DOHH2 (cell line): ENCODE data around the gene PRR32.

Experiments
- H3F3A ChIP-seq: fragments of 200-600 bp; sonication (generic), shearing (Covaris generic); 2 replicates; pipeline ENCODE4 v1.6.0; 2016; ENCODE audit warnings: antibody characterized with exemption, mild to moderate bottlenecking; ENCODE audit not compliant: control insufficient read depth, insufficient read depth
- H3K27ac ChIP-seq: fragments of 200-600 bp; sonication (generic); 2 replicates; pipeline ENCODE4 v1.5.1; 2014; ENCODE audit warnings: low read depth, mild to moderate bottlenecking, low read length, moderate library complexity
- H3K27me3 ChIP-seq: fragments of 200-600 bp; sonication (generic); 2 replicates; pipeline ENCODE4 v1.6.1; 2014; ENCODE audit warnings: mild to moderate bottlenecking, low read length, mixed read lengths; ENCODE audit not compliant: control insufficient read depth
- H3K36me3 ChIP-seq: fragments of 200-600 bp; sonication (generic); 2 replicates; pipeline ENCODE4 v1.6.1; 2014; ENCODE audit warnings: mild to moderate bottlenecking, low read length, moderate library complexity, mixed read lengths; ENCODE audit not compliant: control insufficient read depth
- H3K4me1 ChIP-seq: fragments of 200-600 bp; sonication (generic); 2 replicates; pipeline ENCODE4 v1.6.1; 2014; ENCODE audit warnings: mild to moderate bottlenecking, low read length, mixed read lengths; ENCODE audit not compliant: control insufficient read depth
- H3K4me2 ChIP-seq: fragments of 200-600 bp; sonication (generic); 2 replicates; pipeline ENCODE4 v1.6.0; 2014; ENCODE audit warnings: mild to moderate bottlenecking, low read length, moderate library complexity
- H3K4me3 ChIP-seq: fragments of 200-600 bp; sonication (generic); 2 replicates; pipeline ENCODE4 v1.5.1; 2014; ENCODE audit warnings: mild to moderate bottlenecking, low read length, mixed read lengths
- H3K79me2 ChIP-seq: fragments of 200-600 bp; sonication (generic); 2 replicates; pipeline ENCODE4 v1.6.1; 2014; ENCODE audit warnings: mild to moderate bottlenecking, low read length, mixed read lengths; ENCODE audit not compliant: control insufficient read depth
- H3K9me2 ChIP-seq: fragments of 200-600 bp; sonication (generic); replicated peaks from 2 replicates; pipeline ENCODE4 v1.6.1; 2014; ENCODE audit warnings: mild to moderate bottlenecking, low read length, mixed read lengths; ENCODE audit not compliant: control insufficient read depth
- H3K9me3 ChIP-seq: fragments of 200-600 bp; sonication (generic); 2 replicates; pipeline ENCODE4 v1.6.1; 2014; ENCODE audit warnings: antibody characterized with exemption, low read length, mixed read lengths; ENCODE audit not compliant: control insufficient read depth, insufficient read depth
- H4K20me1 ChIP-seq: fragments of 200-600 bp; sonication (generic); 2 replicates; pipeline ENCODE4 v1.6.0; 2014; ENCODE audit warnings: low read depth, mild to moderate bottlenecking, antibody characterized with exemption, low read length, moderate library complexity; ENCODE audit not compliant: control insufficient read depth, insufficient read depth
- EZH2phosphoT487 ChIP-seq: fragments of 200-600 bp; sonication (generic); IDR thresholded peaks from 2 replicates; pipeline ENCODE4 v1.6.1; 2017; ENCODE audit warnings: borderline replicate concordance, mild to moderate bottlenecking, antibody characterized with exemption, low read length, moderate library complexity, mixed read lengths
- TF ChIP-seq, protein P1 (sequence below): fragments of 200-600 bp; sonication (generic); IDR thresholded peaks from one replicate; pipeline ENCODE4 v1.5.1; 2014; ENCODE audit warnings: antibody characterized with exemption, mild to moderate bottlenecking, low read depth, low read length; ENCODE audit not compliant: poor library complexity, severe bottlenecking

PRR32 gene

DNA sequence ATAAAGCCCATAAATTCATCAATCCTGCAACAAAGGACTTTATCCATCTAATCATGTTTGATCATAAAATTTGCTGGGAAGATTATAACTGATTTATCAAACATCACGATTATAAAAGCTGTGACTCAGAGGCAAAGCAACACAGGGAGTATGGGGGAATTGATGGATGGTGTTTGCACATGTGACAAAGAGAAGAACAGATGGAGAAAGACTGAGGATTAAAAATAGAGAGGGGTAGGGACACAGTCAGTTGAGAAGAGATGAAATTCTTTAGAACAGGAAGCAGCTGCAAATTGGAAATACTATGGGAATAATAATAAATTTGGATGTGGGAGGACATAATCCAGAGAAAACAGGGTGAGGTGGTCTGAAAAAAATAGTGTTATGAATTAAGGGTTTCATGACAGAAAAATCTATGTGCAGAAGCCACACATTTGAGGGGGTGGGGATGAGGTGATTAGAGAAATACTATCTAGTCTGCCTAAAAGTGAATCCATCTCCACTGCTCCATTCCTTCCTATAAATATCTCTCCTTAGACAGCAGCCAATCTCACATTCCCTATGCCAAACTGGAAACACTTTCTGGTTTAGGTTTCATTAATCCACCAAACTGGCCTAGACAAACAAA is 6.2 kb downstream of the PRR32 start:
- Histone ChIP-seq H3K79me2 (no peaks in the 10 kb centered on the region), H3F3A (no peaks in the 10 kb centered on the region), H3K9me2 (no peaks in the 10 kb centered on the region), H3K4me3 (no peak overlapping the region), H3K36me3 (no peaks in the 10 kb centered on the region), H3K9me3 (no peaks in the 10 kb centered on the region), H4K20me1 (no peaks in the 10 kb centered on the region), H3K4me2 (no peak overlapping the region), H3K27me3 (no peaks in the 10 kb centered on the region), H3K27ac (no peak overlapping the region), H3K4me1 (no peaks in the 10 kb centered on the region)
- TF ChIP-seq EZH2phosphoT487: no peak
- TF ChIP-seq, protein P1, sequence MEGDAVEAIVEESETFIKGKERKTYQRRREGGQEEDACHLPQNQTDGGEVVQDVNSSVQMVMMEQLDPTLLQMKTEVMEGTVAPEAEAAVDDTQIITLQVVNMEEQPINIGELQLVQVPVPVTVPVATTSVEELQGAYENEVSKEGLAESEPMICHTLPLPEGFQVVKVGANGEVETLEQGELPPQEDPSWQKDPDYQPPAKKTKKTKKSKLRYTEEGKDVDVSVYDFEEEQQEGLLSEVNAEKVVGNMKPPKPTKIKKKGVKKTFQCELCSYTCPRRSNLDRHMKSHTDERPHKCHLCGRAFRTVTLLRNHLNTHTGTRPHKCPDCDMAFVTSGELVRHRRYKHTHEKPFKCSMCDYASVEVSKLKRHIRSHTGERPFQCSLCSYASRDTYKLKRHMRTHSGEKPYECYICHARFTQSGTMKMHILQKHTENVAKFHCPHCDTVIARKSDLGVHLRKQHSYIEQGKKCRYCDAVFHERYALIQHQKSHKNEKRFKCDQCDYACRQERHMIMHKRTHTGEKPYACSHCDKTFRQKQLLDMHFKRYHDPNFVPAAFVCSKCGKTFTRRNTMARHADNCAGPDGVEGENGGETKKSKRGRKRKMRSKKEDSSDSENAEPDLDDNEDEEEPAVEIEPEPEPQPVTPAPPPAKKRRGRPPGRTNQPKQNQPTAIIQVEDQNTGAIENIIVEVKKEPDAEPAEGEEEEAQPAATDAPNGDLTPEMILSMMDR: no peak

DNA sequence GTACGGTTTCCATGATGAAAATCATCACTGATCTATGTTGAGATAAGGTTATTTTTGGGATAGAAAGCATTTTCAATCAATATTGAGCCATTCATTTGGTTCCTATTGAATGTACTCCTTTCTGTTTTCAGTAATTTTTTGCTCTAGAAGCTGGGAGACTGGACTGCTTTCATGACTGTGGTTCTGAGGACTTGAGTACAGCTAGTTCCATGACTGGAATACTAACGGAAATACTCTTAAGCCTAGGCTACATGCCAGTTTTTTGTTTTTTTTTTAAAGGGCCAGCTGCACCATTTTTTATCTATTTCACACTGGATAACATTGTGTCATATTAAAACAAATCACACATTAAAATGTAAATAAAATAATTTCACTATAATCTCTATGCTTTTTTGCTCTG is 16.7 kb downstream of the PRR32 start:
- no peaks in the 10 kb centered on the region for H3K36me3 ChIP-seq
- no peaks in the 10 kb centered on the region for H3K27me3 ChIP-seq
- no peak overlapping the region for H3K27ac ChIP-seq
- no peak overlapping the region for H3K4me3 ChIP-seq
- no peaks in the 10 kb centered on the region for H4K20me1 ChIP-seq
- H3K79me2 ChIP-seq: no peaks in the 10 kb centered on the region
- no peak for TF ChIP-seq EZH2phosphoT487
- TF ChIP-seq, protein P1: no peak
- H3K9me2 ChIP-seq: no peaks in the 10 kb centered on the region
- H3K4me2 ChIP-seq: no peak overlapping the region
- H3K9me3 ChIP-seq: no peaks in the 10 kb centered on the region
- H3F3A ChIP-seq: no peaks in the 10 kb centered on the region
- no peaks in the 10 kb centered on the region for H3K4me1 ChIP-seq

DNA sequence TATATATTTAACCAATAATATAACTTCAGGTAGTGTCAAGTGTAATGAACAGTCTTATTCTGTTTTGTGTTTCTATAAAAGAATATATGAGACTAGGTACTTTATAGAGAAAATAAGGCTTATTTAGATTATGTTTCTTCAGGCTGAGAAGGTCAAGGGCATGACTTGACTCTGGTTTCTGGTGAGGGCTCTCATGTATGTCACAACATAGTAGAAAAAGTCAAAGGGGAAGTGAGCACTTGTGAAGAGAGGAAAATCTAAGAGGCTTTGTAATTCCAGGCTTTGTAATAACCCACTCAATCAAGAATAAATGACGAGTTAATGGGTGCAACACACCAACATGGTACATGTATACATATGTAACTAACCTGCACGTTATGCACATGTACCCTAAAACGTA is 27.6 kb downstream of the PRR32 start:
- H3K4me2 ChIP-seq: no peak overlapping the region
- H3K4me1 ChIP-seq: no peaks in the 10 kb centered on the region
- H3K36me3 ChIP-seq: no peaks in the 10 kb centered on the region
- no peak for TF ChIP-seq EZH2phosphoT487
- TF ChIP-seq, protein P1: no peak
- H3K9me2 ChIP-seq: no peaks in the 10 kb centered on the region
- no peak overlapping the region for H3K27ac ChIP-seq
- H3K27me3 ChIP-seq: no peaks in the 10 kb centered on the region
- no peaks in the 10 kb centered on the region for H3F3A ChIP-seq
- H3K9me3 ChIP-seq: no peaks in the 10 kb centered on the region
- no peak overlapping the region for H3K4me3 ChIP-seq
- H3K79me2 ChIP-seq: no peaks in the 10 kb centered on the region
- no peaks in the 10 kb centered on the region for H4K20me1 ChIP-seq
